OCI-LY1 (cell line): ENCODE data around the gene NELFA.

ENCODE experiments used
- EZH2 ChIP-seq: fragments of 200-600 bp; sonication (generic), shearing (Covaris generic); IDR thresholded peaks from 2 replicates; pipeline ENCODE4 v1.8.0; 2017; ENCODE audit warnings: borderline replicate concordance, mixed run types, mild to moderate bottlenecking, antibody characterized with exemption, low read length, moderate library complexity, mixed read lengths
- TF ChIP-seq, protein P1 (sequence below): fragments of 200-600 bp; sonication (generic), shearing (Covaris generic); IDR thresholded peaks from 2 replicates; pipeline ENCODE4 v1.5.1; 2017; ENCODE audit warnings: mild to moderate bottlenecking, antibody characterized with exemption, low read length, moderate library complexity, mixed read lengths

GRCh38 chr4:1982124-1983052, 26.4 kb downstream of the NELFA start:
- TF ChIP-seq, protein P1, sequence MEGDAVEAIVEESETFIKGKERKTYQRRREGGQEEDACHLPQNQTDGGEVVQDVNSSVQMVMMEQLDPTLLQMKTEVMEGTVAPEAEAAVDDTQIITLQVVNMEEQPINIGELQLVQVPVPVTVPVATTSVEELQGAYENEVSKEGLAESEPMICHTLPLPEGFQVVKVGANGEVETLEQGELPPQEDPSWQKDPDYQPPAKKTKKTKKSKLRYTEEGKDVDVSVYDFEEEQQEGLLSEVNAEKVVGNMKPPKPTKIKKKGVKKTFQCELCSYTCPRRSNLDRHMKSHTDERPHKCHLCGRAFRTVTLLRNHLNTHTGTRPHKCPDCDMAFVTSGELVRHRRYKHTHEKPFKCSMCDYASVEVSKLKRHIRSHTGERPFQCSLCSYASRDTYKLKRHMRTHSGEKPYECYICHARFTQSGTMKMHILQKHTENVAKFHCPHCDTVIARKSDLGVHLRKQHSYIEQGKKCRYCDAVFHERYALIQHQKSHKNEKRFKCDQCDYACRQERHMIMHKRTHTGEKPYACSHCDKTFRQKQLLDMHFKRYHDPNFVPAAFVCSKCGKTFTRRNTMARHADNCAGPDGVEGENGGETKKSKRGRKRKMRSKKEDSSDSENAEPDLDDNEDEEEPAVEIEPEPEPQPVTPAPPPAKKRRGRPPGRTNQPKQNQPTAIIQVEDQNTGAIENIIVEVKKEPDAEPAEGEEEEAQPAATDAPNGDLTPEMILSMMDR, result no peak
- TF ChIP-seq EZH2, result no peak
